ENCODE measurements around the gene SFMBT2.

DNA sequence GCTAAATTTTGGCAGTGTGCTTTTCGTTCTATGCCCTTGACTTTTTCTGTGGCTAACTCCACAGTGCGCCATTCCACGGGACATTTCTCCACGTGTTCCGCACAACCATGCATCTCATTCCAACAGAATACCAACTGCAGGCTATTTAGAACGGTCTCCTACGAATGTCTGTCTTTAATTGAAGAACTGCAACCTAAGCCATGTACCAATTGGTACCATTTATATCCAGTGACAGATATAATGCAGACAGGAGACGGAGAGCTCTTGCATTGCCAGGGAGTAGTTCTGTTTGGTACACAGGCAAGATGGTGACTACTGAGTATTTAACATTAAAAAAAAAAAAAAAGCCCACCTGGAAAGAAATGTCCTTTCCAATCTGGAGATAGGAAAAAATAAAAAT is 9.1 kb downstream of the SFMBT2 start:
- TF ChIP-seq, protein P1, sequence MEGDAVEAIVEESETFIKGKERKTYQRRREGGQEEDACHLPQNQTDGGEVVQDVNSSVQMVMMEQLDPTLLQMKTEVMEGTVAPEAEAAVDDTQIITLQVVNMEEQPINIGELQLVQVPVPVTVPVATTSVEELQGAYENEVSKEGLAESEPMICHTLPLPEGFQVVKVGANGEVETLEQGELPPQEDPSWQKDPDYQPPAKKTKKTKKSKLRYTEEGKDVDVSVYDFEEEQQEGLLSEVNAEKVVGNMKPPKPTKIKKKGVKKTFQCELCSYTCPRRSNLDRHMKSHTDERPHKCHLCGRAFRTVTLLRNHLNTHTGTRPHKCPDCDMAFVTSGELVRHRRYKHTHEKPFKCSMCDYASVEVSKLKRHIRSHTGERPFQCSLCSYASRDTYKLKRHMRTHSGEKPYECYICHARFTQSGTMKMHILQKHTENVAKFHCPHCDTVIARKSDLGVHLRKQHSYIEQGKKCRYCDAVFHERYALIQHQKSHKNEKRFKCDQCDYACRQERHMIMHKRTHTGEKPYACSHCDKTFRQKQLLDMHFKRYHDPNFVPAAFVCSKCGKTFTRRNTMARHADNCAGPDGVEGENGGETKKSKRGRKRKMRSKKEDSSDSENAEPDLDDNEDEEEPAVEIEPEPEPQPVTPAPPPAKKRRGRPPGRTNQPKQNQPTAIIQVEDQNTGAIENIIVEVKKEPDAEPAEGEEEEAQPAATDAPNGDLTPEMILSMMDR (IDR thresholded peaks at IDR 0.05) = no peak
- no peak for TF ChIP-seq POLR2A (IDR thresholded peaks at IDR 0.05)
